Activated naive CD4-positive, alpha-beta T cell treated with anti-CD3 and anti-CD28 coated beads for 36 hours (primary cell): ENCODE data around the gene MRPS2. TPM values are rescaled to one million over a fixed set of nuclear protein-coding genes. Genes with fewer than 3 reads are reported as not detected.
"Not testable (repeated sequence)": the region's sequence is repeated elsewhere in the genome, so short reads cannot be mapped to it uniquely, and the experiment has no call there.

ENCODE experiments used
- CTCF ChIA-PET: fragments of 350-600 bp; sonication (Branson Sonifier 250); formaldehyde crosslinking; loops from one replicate; lab custom pipeline; 2021; ENCODE audit warnings: antibody characterized with exemption; lab: Charles Lee
- DNase-seq: peaks from one replicate; pipeline ENCODE4 v3.0.0-alpha.2; 2020
- H3K27ac Mint-ChIP-seq: one replicate; pipeline ENCODE4 v1.8.0; 2021; ENCODE audit warnings: mild to moderate bottlenecking, mixed read lengths
- H3K27me3 Mint-ChIP-seq: one replicate; pipeline ENCODE4 v1.8.0; 2021; ENCODE audit warnings: low read depth, mixed read lengths
- H3K36me3 Mint-ChIP-seq: one replicate; pipeline ENCODE4 v1.8.0; 2021; ENCODE audit warnings: low read depth, mixed read lengths
- H3K4me1 Mint-ChIP-seq: one replicate; pipeline ENCODE4 v1.8.0; 2021; ENCODE audit warnings: low read depth, mixed read lengths
- H3K4me3 Mint-ChIP-seq: one replicate; pipeline ENCODE4 v1.8.0; 2021; ENCODE audit warnings: mild to moderate bottlenecking, moderate library complexity, mixed read lengths
- H3K9me3 Mint-ChIP-seq: one replicate; pipeline ENCODE4 v1.8.0; 2021; ENCODE audit warnings: mixed read lengths
- intact Hi-C: fragments of 100-400 bp; cut with micrococcal nuclease; formaldehyde crosslinking; loops from one replicate; pipeline ENCODE4 v1.15.1; 2023
- total RNA-seq, 2 experiments: library from RNA; stranded (reverse); gene quantifications; one replicate each; pipeline ENCODE4 v1.2.3, GENCODE V29; 2021

MRPS2 gene
- total RNA-seq, 2 experiments from 2014 or later = 36.9 to 40.7 TPM

- peaks cover 16% of the 10 kb centered on the region for H3K9me3 Mint-ChIP-seq
- H3K27ac Mint-ChIP-seq = no peak overlapping the region
- no peaks in the 10 kb centered on the region for H3K27me3 Mint-ChIP-seq
- no peak overlapping the region for H3K4me3 Mint-ChIP-seq
- intact Hi-C loops = loop anchor here (5.0 kb wide), 2 partner anchors 98 to 403 kb away; partner anchors contain the start of gene CAMSAP1
- peaks cover 25% of the 10 kb centered on the region for H3K36me3 Mint-ChIP-seq
- peak; percentile 64 for DNase-seq
- peaks cover 22% of the 10 kb centered on the region for H3K4me1 Mint-ChIP-seq
- CTCF ChIA-PET = interaction anchor here (1.0 to 1.5 kb wide), 6 partner anchors 11 to 71 kb away, joined by 3 to 4 read pairs (median 4); no protein-coding TSS in a partner anchor
Measured at GRCh38 chr9:135504262-135505243, 4.1 kb downstream of the MRPS2 start.

- no peaks in the 10 kb centered on the region for H3K27me3 Mint-ChIP-seq
- no peak overlapping the region for H3K4me3 Mint-ChIP-seq
- peaks cover 18% of the 10 kb centered on the region for H3K9me3 Mint-ChIP-seq
- no peak for DNase-seq
- CTCF ChIA-PET = interaction anchor here (1.0 to 1.5 kb wide), 5 partner anchors 12 to 72 kb away, joined by 3 to 4 read pairs (median 4); no protein-coding TSS in a partner anchor
- H3K27ac Mint-ChIP-seq = no peak overlapping the region
- peaks cover 21% of the 10 kb centered on the region for H3K4me1 Mint-ChIP-seq
- peaks cover 24% of the 10 kb centered on the region for H3K36me3 Mint-ChIP-seq
- intact Hi-C loops = no loop called here
Measured at GRCh38 chr9:135505406-135506187, 5.1 kb downstream of the MRPS2 start.

- no peak overlapping the region for H3K4me3 Mint-ChIP-seq
- H3K4me1 Mint-ChIP-seq = peaks cover 20% of the 10 kb centered on the region
- peaks cover 18% of the 10 kb centered on the region for H3K9me3 Mint-ChIP-seq
- peaks cover 24% of the 10 kb centered on the region for H3K36me3 Mint-ChIP-seq
- intact Hi-C loops = no loop called here
- H3K27ac Mint-ChIP-seq = no peak overlapping the region
- DNase-seq = no peak
- H3K27me3 Mint-ChIP-seq = no peaks in the 10 kb centered on the region
- CTCF ChIA-PET = no interaction called here
Measured at GRCh38 chr9:135506327-135507103, 6.0 kb downstream of the MRPS2 start.

GRCh38 chr9:135507104-135508035 is 6.9 kb downstream of the MRPS2 start:
- peaks cover 18% of the 10 kb centered on the region for H3K9me3 Mint-ChIP-seq
- intact Hi-C loops = no loop called here
- peaks cover 20% of the 10 kb centered on the region for H3K36me3 Mint-ChIP-seq
- H3K27ac Mint-ChIP-seq = no peak overlapping the region
- peaks cover 11% of the 10 kb centered on the region for H3K4me1 Mint-ChIP-seq
- H3K27me3 Mint-ChIP-seq = no peaks in the 10 kb centered on the region
- CTCF ChIA-PET = no interaction called here
- no peak overlapping the region for H3K4me3 Mint-ChIP-seq
- no peak for DNase-seq

- DNase-seq = no peak
- H3K27ac Mint-ChIP-seq = no peak overlapping the region
- peaks cover 18% of the 10 kb centered on the region for H3K9me3 Mint-ChIP-seq
- intact Hi-C loops = no loop called here
- H3K4me3 Mint-ChIP-seq = no peak overlapping the region
- peaks cover 15% of the 10 kb centered on the region for H3K36me3 Mint-ChIP-seq
- CTCF ChIA-PET = no interaction called here
- peaks cover 7% of the 10 kb centered on the region for H3K4me1 Mint-ChIP-seq
- peaks cover 3% of the 10 kb centered on the region for H3K27me3 Mint-ChIP-seq
Measured at GRCh38 chr9:135508211-135508820, 7.8 kb downstream of the MRPS2 start.

GRCh38 chr9:135509458-135509857 is 9.0 kb downstream of the MRPS2 start:
- CTCF ChIA-PET = no interaction called here
- intact Hi-C loops = no loop called here
- no peak overlapping the region for H3K4me3 Mint-ChIP-seq

GRCh38 chr9:135512241-135512603 is 11.7 kb downstream of the MRPS2 start:
- Mint-ChIP-seq H3K27ac (no peak overlapping the region), H3K4me3 (no peak overlapping the region)

More at GRCh38 chr9:135509458-135509857, 9.0 kb downstream of the MRPS2 start:
- Mint-ChIP-seq H3K27me3 (peaks cover 3% of the 10 kb centered on the region), H3K4me1 (peaks cover 2% of the 10 kb centered on the region), H3K27ac (no peak overlapping the region), H3K9me3 (peaks cover 18% of the 10 kb centered on the region), H3K36me3 (peaks cover 8% of the 10 kb centered on the region)
- DNase-seq = no peak

GRCh38 chr9:135512904-135513303 is 12.4 kb downstream of the MRPS2 start:
- Mint-ChIP-seq H3K4me3 (no peak overlapping the region), H3K36me3 (no peaks in the 10 kb centered on the region), H3K9me3 (peaks cover 17% of the 10 kb centered on the region), H3K27ac (no peak overlapping the region), H3K27me3 (peaks cover 10% of the 10 kb centered on the region), H3K4me1 (peaks cover 3% of the 10 kb centered on the region)
- CTCF ChIA-PET = no interaction called here
- intact Hi-C loops = no loop called here
- no peak for DNase-seq

More at GRCh38 chr9:135512241-135512603, 11.7 kb downstream of the MRPS2 start:
- H3K9me3 Mint-ChIP-seq = peaks cover 18% of the 10 kb centered on the region
- H3K36me3 Mint-ChIP-seq = no peaks in the 10 kb centered on the region
- H3K27me3 Mint-ChIP-seq = peaks cover 7% of the 10 kb centered on the region
- CTCF ChIA-PET = no interaction called here
- no peak for DNase-seq
- intact Hi-C loops = no loop called here
- H3K4me1 Mint-ChIP-seq = peaks cover 3% of the 10 kb centered on the region

GRCh38 chr9:135513351-135513846 is 12.9 kb downstream of the MRPS2 start:
- H3K27me3 Mint-ChIP-seq = peaks cover 10% of the 10 kb centered on the region
- peaks cover 13% of the 10 kb centered on the region for H3K9me3 Mint-ChIP-seq
- H3K27ac Mint-ChIP-seq = no peak overlapping the region
- intact Hi-C loops = no loop called here
- no peak for DNase-seq
- CTCF ChIA-PET = no interaction called here
- no peaks in the 10 kb centered on the region for H3K36me3 Mint-ChIP-seq
- no peak overlapping the region for H3K4me3 Mint-ChIP-seq
- H3K4me1 Mint-ChIP-seq = peaks cover 3% of the 10 kb centered on the region

GRCh38 chr9:135513906-135514305 is 13.4 kb downstream of the MRPS2 start:
- intact Hi-C loops, CTCF ChIA-PET, H3K9me3 Mint-ChIP-seq, H3K36me3 Mint-ChIP-seq, H3K27ac Mint-ChIP-seq, DNase-seq, H3K4me3 Mint-ChIP-seq, H3K4me1 Mint-ChIP-seq: not testable (repeated sequence)
- H3K27me3 Mint-ChIP-seq = peaks cover 10% of the 10 kb centered on the region
